ENCODE measurements around the gene RUVBL2.

GRCh38 chr19:49017041-49017665, 23.5 kb downstream of the RUVBL2 start, which contains the start of gene LHB:
- no peak for TF ChIP-seq ZNF24 (tag by site-specific recombination; IDR thresholded peaks at IDR 0.05)
- no peak for TF ChIP-seq ZNF416 (tag by site-specific recombination; IDR thresholded peaks at IDR 0.05)
- no peak for TF ChIP-seq CTCF (tag by site-specific recombination; IDR thresholded peaks at IDR 0.05)
- no peak for TF ChIP-seq KLF9 (tag by site-specific recombination; IDR thresholded peaks at IDR 0.05; ENCODE audit: low read depth)
- no peak for TF ChIP-seq ZBTB10 (tag by site-specific recombination; IDR thresholded peaks at IDR 0.05)
- TF ChIP-seq TRIM28 (IDR thresholded peaks at IDR 0.05; ENCODE audit: borderline replicate concordance, low read length): no peak
- no peak for TF ChIP-seq SETDB1 (IDR thresholded peaks at IDR 0.05; ENCODE audit: insufficient read length, low read length)
- TF ChIP-seq PRDM10 (tag by site-specific recombination; IDR thresholded peaks at IDR 0.05): no peak
- TF ChIP-seq ZNF747 (tag by site-specific recombination; IDR thresholded peaks at IDR 0.05): no peak
- TF ChIP-seq BCL11A (tag by site-specific recombination; IDR thresholded peaks at IDR 0.05; ENCODE audit: low read depth): no peak
- TF ChIP-seq SP2 (tag by site-specific recombination; IDR thresholded peaks at IDR 0.05): no peak
- TF ChIP-seq ZNF558 (tag by site-specific recombination; IDR thresholded peaks at IDR 0.05): no peak
